HepG2 (cell line): ENCODE measurements around the gene TRIM72. TPM values are rescaled to one million over a fixed set of nuclear protein-coding genes. Genes with fewer than 3 reads are reported as not detected.

Source experiments
- PHF8 ChIP-seq: sonication (generic); formaldehyde crosslinking; IDR thresholded peaks from 2 replicates; pipeline ENCODE4 v1.5.0; 2020; ENCODE audit warnings: missing genetic modification reagents
- RBFOX2 ChIP-seq: fragments of 200-400 bp; formaldehyde crosslinking; IDR thresholded peaks from 2 replicates; pipeline ENCODE4 v1.6.1; 2017; ENCODE audit warnings: low read depth, mild to moderate bottlenecking, low read length
- ZNF552 ChIP-seq: sonication (generic); formaldehyde crosslinking; IDR thresholded peaks from 2 replicates; pipeline ENCODE4 v1.9.0; 2022; ENCODE audit warnings: missing genetic modification reagents, mild to moderate bottlenecking, borderline replicate concordance
- polyA plus RNA-seq, 8 experiments: library from polyadenylated mRNA; depleted of rRNA in 3 of 8; stranded (reverse) in 7 of 8; unstranded in 1 of 8; fragments of >200 nt; fragmentation: Illumina TruSeq in 4 of 8; extraction: Trizol in 4 of 8; gene quantifications; 2 replicates each; pipeline versions ENCODE4 v1.2.1 to v1.2.3, GENCODE V29; 2011 to 2016; ENCODE audit warnings: low read depth in 4 of 8, missing spikeins in 1 of 8, mixed read lengths in 1 of 8; ENCODE audit not compliant: insufficient read depth in 1 of 8
- total RNA-seq, 5 experiments: library from RNA; depleted of rRNA; stranded (reverse); fragments of >200 nt; fragmentation: Illumina TruSeq; extraction: Trizol; gene quantifications; 2 replicates each; pipeline ENCODE4 v1.2.3, GENCODE V29; 2016; ENCODE audit warnings: low read depth in 1 of 5
- TF ChIP-seq, protein P1 (sequence below): IDR thresholded peaks from 2 replicates; pipeline ENCODE4 v1.6.1; 2016; ENCODE audit warnings: low read depth, missing genetic modification reagents, missing compliant biosample characterization
- TF ChIP-seq, protein P2 (sequence below): fragments of 450-650 bp; IDR thresholded peaks from 2 replicates; pipeline ENCODE4 v1.6.1; 2016

The TRIM72 gene
- total and polyA plus RNA-seq, 2 of the 13 experiments (the other 11 are each of a cell fraction or from before 2014, with no cell fraction given), result not detected

DNA sequence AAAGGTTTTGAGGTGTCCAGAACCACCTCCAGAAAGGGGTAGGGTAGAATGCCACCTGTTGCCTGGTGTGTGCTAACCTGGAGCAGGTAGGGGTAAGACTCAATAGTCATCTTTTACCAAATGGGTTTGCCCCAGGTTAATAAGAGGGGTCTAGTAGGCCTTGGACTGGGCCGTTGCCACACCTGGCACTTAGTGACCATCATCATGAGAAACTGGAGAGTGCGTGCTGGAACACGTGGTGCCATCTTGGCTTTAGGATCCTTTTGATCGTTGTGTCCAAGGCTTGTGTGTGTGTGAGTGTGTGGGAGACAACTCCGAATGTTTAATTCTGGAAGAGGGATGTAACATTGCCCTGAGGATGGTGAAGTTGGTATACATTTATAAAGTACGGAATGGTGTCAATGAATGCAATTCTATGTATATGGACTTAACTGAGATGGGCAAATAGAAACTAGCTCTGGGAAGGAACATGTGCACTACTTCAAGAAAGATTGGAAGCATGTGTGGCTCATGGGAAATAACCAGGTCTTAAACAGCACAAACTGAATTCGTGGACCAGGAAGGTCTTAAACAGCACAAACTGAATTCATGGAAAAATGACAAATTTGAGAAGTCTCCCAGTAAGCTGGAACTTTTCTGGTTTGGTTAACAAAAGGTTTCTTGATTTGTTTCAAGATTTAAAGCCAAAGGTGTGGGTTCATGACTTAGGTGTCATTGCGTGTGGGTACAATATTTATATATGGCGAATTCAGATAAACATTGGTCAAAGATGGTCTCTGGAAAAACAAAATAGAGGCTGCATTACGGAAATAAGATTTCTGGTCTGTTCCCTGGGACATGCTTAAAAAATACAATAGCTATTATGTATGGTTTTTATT, 26.8 kb upstream of the TRIM72 start (continued):
- TF ChIP-seq, protein P1, sequence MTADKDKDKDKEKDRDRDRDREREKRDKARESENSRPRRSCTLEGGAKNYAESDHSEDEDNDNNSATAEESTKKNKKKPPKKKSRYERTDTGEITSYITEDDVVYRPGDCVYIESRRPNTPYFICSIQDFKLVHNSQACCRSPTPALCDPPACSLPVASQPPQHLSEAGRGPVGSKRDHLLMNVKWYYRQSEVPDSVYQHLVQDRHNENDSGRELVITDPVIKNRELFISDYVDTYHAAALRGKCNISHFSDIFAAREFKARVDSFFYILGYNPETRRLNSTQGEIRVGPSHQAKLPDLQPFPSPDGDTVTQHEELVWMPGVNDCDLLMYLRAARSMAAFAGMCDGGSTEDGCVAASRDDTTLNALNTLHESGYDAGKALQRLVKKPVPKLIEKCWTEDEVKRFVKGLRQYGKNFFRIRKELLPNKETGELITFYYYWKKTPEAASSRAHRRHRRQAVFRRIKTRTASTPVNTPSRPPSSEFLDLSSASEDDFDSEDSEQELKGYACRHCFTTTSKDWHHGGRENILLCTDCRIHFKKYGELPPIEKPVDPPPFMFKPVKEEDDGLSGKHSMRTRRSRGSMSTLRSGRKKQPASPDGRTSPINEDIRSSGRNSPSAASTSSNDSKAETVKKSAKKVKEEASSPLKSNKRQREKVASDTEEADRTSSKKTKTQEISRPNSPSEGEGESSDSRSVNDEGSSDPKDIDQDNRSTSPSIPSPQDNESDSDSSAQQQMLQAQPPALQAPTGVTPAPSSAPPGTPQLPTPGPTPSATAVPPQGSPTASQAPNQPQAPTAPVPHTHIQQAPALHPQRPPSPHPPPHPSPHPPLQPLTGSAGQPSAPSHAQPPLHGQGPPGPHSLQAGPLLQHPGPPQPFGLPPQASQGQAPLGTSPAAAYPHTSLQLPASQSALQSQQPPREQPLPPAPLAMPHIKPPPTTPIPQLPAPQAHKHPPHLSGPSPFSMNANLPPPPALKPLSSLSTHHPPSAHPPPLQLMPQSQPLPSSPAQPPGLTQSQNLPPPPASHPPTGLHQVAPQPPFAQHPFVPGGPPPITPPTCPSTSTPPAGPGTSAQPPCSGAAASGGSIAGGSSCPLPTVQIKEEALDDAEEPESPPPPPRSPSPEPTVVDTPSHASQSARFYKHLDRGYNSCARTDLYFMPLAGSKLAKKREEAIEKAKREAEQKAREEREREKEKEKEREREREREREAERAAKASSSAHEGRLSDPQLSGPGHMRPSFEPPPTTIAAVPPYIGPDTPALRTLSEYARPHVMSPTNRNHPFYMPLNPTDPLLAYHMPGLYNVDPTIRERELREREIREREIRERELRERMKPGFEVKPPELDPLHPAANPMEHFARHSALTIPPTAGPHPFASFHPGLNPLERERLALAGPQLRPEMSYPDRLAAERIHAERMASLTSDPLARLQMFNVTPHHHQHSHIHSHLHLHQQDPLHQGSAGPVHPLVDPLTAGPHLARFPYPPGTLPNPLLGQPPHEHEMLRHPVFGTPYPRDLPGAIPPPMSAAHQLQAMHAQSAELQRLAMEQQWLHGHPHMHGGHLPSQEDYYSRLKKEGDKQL (CRISPR knock-in tag), result no peak
- TF ChIP-seq RBFOX2 (0 out of 2 replicates have a peak, but pooled peaks have one; percentile 54), PHF8 (CRISPR knock-in tag) (0 out of 2 replicates have a peak, but pooled peaks have one; percentile 2), ZNF552 (CRISPR knock-in tag) (no peak)
- TF ChIP-seq, protein P2, sequence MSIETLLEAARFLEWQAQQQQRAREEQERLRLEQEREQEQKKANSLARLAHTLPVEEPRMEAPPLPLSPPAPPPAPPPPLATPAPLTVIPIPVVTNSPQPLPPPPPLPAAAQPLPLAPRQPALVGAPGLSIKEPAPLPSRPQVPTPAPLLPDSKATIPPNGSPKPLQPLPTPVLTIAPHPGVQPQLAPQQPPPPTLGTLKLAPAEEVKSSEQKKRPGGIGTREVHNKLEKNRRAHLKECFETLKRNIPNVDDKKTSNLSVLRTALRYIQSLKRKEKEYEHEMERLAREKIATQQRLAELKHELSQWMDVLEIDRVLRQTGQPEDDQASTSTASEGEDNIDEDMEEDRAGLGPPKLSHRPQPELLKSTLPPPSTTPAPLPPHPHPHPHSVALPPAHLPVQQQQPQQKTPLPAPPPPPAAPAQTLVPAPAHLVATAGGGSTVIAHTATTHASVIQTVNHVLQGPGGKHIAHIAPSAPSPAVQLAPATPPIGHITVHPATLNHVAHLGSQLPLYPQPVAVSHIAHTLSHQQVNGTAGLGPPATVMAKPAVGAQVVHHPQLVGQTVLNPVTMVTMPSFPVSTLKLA, result peak; percentile 48; the same call in 1 of the 2 replicates
- TF ChIP-seq, all 625 proteins: peak for 8
